Measurements from ENCODE around the gene SPART.

SPART gene

GRCh38 chr13:36362251-36362650 is 16.1 kb upstream of the SPART start:
- Histone ChIP-seq H3K9ac (ENCODE audit: low read length) (no peak overlapping the region), H3F3A (ENCODE audit: insufficient read depth) (no peaks in the 10 kb centered on the region), H3K36me3 (ENCODE audit: low read length) (no peaks in the 10 kb centered on the region), H2AFZ (ENCODE audit: low read depth, low read length, severe bottlenecking) (no peak overlapping the region), H3K4me2 (ENCODE audit: low read depth, low read length, poor library complexity, severe bottlenecking) (no peak overlapping the region), H3K9me2 (replicated peaks; ENCODE audit: insufficient read depth, low read length) (no peaks in the 10 kb centered on the region), H3K27me3 (ENCODE audit: low read length) (no peaks in the 10 kb centered on the region), H4K20me1 (ENCODE audit: low read depth, low read length) (no peaks in the 10 kb centered on the region), H3K9me3 (ENCODE audit: insufficient read depth, low read length) (no peaks in the 10 kb centered on the region), H3K4me3 (ENCODE audit: insufficient read depth, low read length, poor library complexity, severe bottlenecking) (no peak overlapping the region), H3K79me2 (ENCODE audit: insufficient read depth, low read length) (no peaks in the 10 kb centered on the region), H3K27ac (ENCODE audit: low read depth, low read length) (no peak overlapping the region)
- TF ChIP-seq CTCF (IDR thresholded peaks at IDR 0.05; ENCODE audit: insufficient read depth, low read length, poor library complexity, severe bottlenecking) (no peak), EZH2phosphoT487 (conservative IDR thresholded peaks at IDR 0.05; ENCODE audit: low read length) (no peak)

GRCh38 chr13:36360903-36361302 is 14.7 kb upstream of the SPART start:
- Histone ChIP-seq H3K4me2 (ENCODE audit: low read depth, low read length, poor library complexity, severe bottlenecking) (no peak overlapping the region), H3K27me3 (ENCODE audit: low read length) (no peaks in the 10 kb centered on the region), H3K79me2 (ENCODE audit: insufficient read depth, low read length) (no peaks in the 10 kb centered on the region), H3K36me3 (ENCODE audit: low read length) (no peaks in the 10 kb centered on the region), H2AFZ (ENCODE audit: low read depth, low read length, severe bottlenecking) (no peak overlapping the region), H3K9ac (ENCODE audit: low read length) (no peak overlapping the region), H3F3A (ENCODE audit: insufficient read depth) (no peaks in the 10 kb centered on the region), H3K27ac (ENCODE audit: low read depth, low read length) (no peak overlapping the region), H4K20me1 (ENCODE audit: low read depth, low read length) (no peaks in the 10 kb centered on the region), H3K4me3 (ENCODE audit: insufficient read depth, low read length, poor library complexity, severe bottlenecking) (no peak overlapping the region), H3K9me3 (ENCODE audit: insufficient read depth, low read length) (no peaks in the 10 kb centered on the region), H3K9me2 (replicated peaks; ENCODE audit: insufficient read depth, low read length) (no peaks in the 10 kb centered on the region)
- TF ChIP-seq EZH2phosphoT487 (conservative IDR thresholded peaks at IDR 0.05; ENCODE audit: low read length) (no peak), CTCF (IDR thresholded peaks at IDR 0.05; ENCODE audit: insufficient read depth, low read length, poor library complexity, severe bottlenecking) (no peak)

- no peak overlapping the region for H3K9ac ChIP-seq (ENCODE audit: low read length)
- H3K9me3 ChIP-seq (ENCODE audit: insufficient read depth, low read length): no peaks in the 10 kb centered on the region
- no peaks in the 10 kb centered on the region for H3K27me3 ChIP-seq (ENCODE audit: low read length)
- H3K79me2 ChIP-seq (ENCODE audit: insufficient read depth, low read length): no peaks in the 10 kb centered on the region
- no peak overlapping the region for H3K4me3 ChIP-seq (ENCODE audit: insufficient read depth, low read length, poor library complexity, severe bottlenecking)
- H3K36me3 ChIP-seq (ENCODE audit: low read length): no peaks in the 10 kb centered on the region
- TF ChIP-seq CTCF (IDR thresholded peaks at IDR 0.05; ENCODE audit: insufficient read depth, low read length, poor library complexity, severe bottlenecking) (no peak), EZH2phosphoT487 (conservative IDR thresholded peaks at IDR 0.05; ENCODE audit: low read length) (no peak)
- H4K20me1 ChIP-seq (ENCODE audit: low read depth, low read length): no peaks in the 10 kb centered on the region
- H3K27ac ChIP-seq (ENCODE audit: low read depth, low read length): no peak overlapping the region
- no peak overlapping the region for H3K4me2 ChIP-seq (ENCODE audit: low read depth, low read length, poor library complexity, severe bottlenecking)
- H2AFZ ChIP-seq (ENCODE audit: low read depth, low read length, severe bottlenecking): no peak overlapping the region
- no peaks in the 10 kb centered on the region for H3F3A ChIP-seq (ENCODE audit: insufficient read depth)
- H3K9me2 ChIP-seq (replicated peaks; ENCODE audit: insufficient read depth, low read length): no peaks in the 10 kb centered on the region
Observed at GRCh38 chr13:36359301-36359950, 13.2 kb upstream of the SPART start.

Data from SU-DHL-6 (cell line).